ENCODE results near the gene PRPF8. TPM values are rescaled to one million over a fixed set of nuclear protein-coding genes. Genes with fewer than 3 reads are reported as not detected.
A peak's percentile ranks its signal among the peaks of the same experiment; 100 is the strongest.

PRPF8 gene
- total and polyA plus RNA-seq, 2 of the 13 experiments (the other 11 are each of a cell fraction or from before 2014, with no cell fraction given): 112 to 179 TPM

DNA sequence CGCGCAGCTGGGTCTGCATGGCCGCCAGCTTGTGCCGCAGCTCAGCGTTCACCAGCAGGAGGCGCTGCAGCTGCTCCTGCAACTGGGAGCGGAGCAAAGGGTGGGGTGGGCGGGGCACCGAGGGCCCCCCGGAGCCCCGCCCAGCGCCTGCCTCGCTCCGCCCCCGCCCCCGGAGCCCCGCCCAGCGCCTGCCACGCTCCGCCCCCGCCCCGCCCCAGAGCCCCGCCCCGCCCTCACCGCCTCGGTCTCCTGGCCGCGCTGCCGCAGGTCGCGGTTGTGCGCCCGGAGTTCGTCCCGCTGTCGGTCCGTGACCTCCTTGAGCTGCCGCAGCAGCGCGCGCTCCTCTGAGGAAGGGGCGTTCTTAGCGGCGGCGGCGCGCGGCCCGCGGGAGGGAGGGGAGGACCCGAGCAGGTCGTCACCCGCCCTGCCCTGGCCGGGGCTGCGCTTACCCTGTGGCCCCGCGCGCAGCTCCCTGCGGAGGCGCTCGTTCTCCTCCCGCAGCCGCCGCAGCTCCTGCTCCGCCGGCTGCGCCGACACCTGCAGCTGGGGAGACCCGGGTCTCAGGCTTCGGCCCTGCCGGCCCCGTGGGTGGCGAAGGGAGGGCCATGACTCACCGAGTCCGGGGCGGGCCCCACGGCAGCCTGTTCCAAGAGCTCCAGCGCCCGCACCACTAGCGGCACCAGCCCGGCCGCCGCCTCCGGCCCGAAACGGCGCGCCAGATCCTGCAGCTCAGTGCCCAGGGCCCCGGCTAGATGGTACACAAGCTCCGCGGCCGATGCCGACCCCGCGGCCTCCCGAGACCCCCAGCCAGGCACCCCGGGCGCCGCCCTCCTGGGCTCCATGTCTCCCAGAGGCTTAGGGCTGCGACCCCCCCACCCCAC is 35.5 kb downstream of the PRPF8 start (continued):
- TF ChIP-seq, protein P1, sequence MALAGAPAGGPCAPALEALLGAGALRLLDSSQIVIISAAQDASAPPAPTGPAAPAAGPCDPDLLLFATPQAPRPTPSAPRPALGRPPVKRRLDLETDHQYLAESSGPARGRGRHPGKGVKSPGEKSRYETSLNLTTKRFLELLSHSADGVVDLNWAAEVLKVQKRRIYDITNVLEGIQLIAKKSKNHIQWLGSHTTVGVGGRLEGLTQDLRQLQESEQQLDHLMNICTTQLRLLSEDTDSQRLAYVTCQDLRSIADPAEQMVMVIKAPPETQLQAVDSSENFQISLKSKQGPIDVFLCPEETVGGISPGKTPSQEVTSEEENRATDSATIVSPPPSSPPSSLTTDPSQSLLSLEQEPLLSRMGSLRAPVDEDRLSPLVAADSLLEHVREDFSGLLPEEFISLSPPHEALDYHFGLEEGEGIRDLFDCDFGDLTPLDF (CRISPR knock-in tag; IDR thresholded peaks at IDR 0.05): peak; percentile 6; the same call in 1 of the 2 replicates
- no peak for TF ChIP-seq SP1 (IDR thresholded peaks at IDR 0.05)
- TF ChIP-seq SP1 (CRISPR knock-in tag; IDR thresholded peaks at IDR 0.05): peak; percentile 69
- TF ChIP-seq ZNF441 (CRISPR knock-in tag; IDR thresholded peaks at IDR 0.05; ENCODE audit: borderline replicate concordance): peak; percentile 57; the same call in 1 of the 2 replicates
- TF ChIP-seq ZNF607 (CRISPR knock-in tag; IDR thresholded peaks at IDR 0.05; ENCODE audit: borderline replicate concordance): 0 out of 2 replicates have a peak, but pooled peaks have one; percentile 42
- TF ChIP-seq FOSL2 (CRISPR knock-in tag; IDR thresholded peaks at IDR 0.05): peak; percentile 64
- 0 out of 2 replicates have a peak, but pooled peaks have one; percentile 36 for TF ChIP-seq BHLHE40 (IDR thresholded peaks at IDR 0.05; ENCODE audit: low read length)
- TF ChIP-seq MIER3 (CRISPR knock-in tag; IDR thresholded peaks at IDR 0.05; ENCODE audit: borderline replicate concordance): peak; percentile 76; the same call in 1 of the 2 replicates
- TF ChIP-seq ZNF768 (CRISPR knock-in tag; IDR thresholded peaks at IDR 0.05): peak; percentile 56; the same call in 1 of the 2 replicates
- peak; percentile 40; the same call in 1 of the 2 replicates for TF ChIP-seq ATF7-NPFF (CRISPR knock-in tag; IDR thresholded peaks at IDR 0.05; ENCODE audit: low read depth)
- TF ChIP-seq HES4 (CRISPR knock-in tag; IDR thresholded peaks at IDR 0.05; ENCODE audit: borderline replicate concordance): peak; percentile 80
- TF ChIP-seq RBM39 (IDR thresholded peaks at IDR 0.05; ENCODE audit: low read depth, low read length, poor library complexity, severe bottlenecking): peak; percentile 76
- TF ChIP-seq GZF1 (CRISPR knock-in tag; IDR thresholded peaks at IDR 0.05): peak; percentile 43; the same call in 1 of the 2 replicates
- no peak for TF ChIP-seq ZNF260 (CRISPR knock-in tag; IDR thresholded peaks at IDR 0.05; ENCODE audit: borderline replicate concordance, low read depth)
- no peak for TF ChIP-seq ADNP (CRISPR knock-in tag; IDR thresholded peaks at IDR 0.05)
- TF ChIP-seq ZNF543 (CRISPR knock-in tag; IDR thresholded peaks at IDR 0.05): peak; percentile 91
- no peak for TF ChIP-seq ZNF235 (CRISPR knock-in tag; IDR thresholded peaks at IDR 0.05; ENCODE audit: borderline replicate concordance)
- TF ChIP-seq HDAC6 (IDR thresholded peaks at IDR 0.05; ENCODE audit: low read depth, low read length): no peak
- 0 out of 2 replicates have a peak, but pooled peaks have one; percentile 58 for TF ChIP-seq NCOA1 (CRISPR knock-in tag; IDR thresholded peaks at IDR 0.05)
- no peak for TF ChIP-seq ZNF720 (CRISPR knock-in tag; IDR thresholded peaks at IDR 0.05)
- peak; percentile 29 for TF ChIP-seq MED1 (CRISPR knock-in tag; IDR thresholded peaks at IDR 0.05)
- TF ChIP-seq, protein P2, sequence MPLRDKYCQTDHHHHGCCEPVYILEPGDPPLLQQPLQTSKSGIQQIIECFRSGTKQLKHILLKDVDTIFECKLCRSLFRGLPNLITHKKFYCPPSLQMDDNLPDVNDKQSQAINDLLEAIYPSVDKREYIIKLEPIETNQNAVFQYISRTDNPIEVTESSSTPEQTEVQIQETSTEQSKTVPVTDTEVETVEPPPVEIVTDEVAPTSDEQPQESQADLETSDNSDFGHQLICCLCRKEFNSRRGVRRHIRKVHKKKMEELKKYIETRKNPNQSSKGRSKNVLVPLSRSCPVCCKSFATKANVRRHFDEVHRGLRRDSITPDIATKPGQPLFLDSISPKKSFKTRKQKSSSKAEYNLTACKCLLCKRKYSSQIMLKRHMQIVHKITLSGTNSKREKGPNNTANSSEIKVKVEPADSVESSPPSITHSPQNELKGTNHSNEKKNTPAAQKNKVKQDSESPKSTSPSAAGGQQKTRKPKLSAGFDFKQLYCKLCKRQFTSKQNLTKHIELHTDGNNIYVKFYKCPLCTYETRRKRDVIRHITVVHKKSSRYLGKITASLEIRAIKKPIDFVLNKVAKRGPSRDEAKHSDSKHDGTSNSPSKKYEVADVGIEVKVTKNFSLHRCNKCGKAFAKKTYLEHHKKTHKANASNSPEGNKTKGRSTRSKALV (CRISPR knock-in tag; IDR thresholded peaks at IDR 0.05): peak; percentile 84
- TF ChIP-seq, protein P3, sequence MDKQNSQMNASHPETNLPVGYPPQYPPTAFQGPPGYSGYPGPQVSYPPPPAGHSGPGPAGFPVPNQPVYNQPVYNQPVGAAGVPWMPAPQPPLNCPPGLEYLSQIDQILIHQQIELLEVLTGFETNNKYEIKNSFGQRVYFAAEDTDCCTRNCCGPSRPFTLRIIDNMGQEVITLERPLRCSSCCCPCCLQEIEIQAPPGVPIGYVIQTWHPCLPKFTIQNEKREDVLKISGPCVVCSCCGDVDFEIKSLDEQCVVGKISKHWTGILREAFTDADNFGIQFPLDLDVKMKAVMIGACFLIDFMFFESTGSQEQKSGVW (CRISPR knock-in tag; IDR thresholded peaks at IDR 0.05; ENCODE audit: borderline replicate concordance): no peak
- TF ChIP-seq CBX2 (IDR thresholded peaks at IDR 0.05; ENCODE audit: low read depth, low read length): no peak
- 0 out of 2 replicates have a peak, but pooled peaks have one; percentile 67 for TF ChIP-seq CBX2 (CRISPR knock-in tag; IDR thresholded peaks at IDR 0.05; ENCODE audit: low read depth)
- 0 out of 2 replicates have a peak, but pooled peaks have one; percentile 12 for TF ChIP-seq MZF1 (CRISPR knock-in tag; IDR thresholded peaks at IDR 0.05; ENCODE audit: borderline replicate concordance)
- TF ChIP-seq ASH2L (IDR thresholded peaks at IDR 0.05; ENCODE audit: insufficient read length, low read depth, low read length): peak; percentile 34
